ENCODE measurements around the gene FEN1.
A peak's percentile ranks its signal among the peaks of the same experiment; 100 is the strongest.

FEN1 gene

DNA sequence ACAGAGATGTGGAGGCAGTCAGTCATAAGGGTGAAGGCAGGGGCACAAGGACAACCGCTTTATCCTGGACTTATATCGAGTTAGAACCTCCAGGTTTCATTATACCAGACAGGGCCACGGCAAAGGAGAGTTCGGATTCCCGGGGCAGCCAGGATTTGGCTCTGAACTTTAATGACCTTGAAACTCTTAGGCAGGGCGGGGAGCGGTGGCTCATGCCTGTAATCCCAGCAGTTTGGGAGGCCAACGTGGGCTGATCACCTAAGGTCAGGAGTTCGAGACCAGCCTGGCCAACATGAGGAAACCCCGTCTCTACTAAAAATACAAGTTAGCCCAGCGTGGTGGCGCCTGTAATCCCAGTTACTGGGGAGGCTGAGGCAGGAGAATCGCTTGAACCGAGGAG is 41.3 kb upstream of the FEN1 start:
- Histone ChIP-seq H4K5ac (ENCODE audit: low read length) (no peak overlapping the region), H2BK15ac (replicated peaks; ENCODE audit: low read depth) (no peak overlapping the region), H3K18ac (ENCODE audit: low read length) (no peak overlapping the region), H3K36me3 (ENCODE audit: control insufficient read depth, insufficient read depth, low read length) (no peaks in the 10 kb centered on the region), H3K4ac (ENCODE audit: low read depth, low read length) (no peak overlapping the region), H3K4me2 (ENCODE audit: low read length) (no peak overlapping the region), H3K79me2 (ENCODE audit: control insufficient read depth, insufficient read depth, low read length) (no peaks in the 10 kb centered on the region), H3K4me3 (ENCODE audit: low read length) (no peak overlapping the region), H3K9ac (ENCODE audit: low read length) (no peak overlapping the region), H3K23ac (ENCODE audit: low read length) (no peak overlapping the region), H4K8ac (ENCODE audit: low read depth, low read length) (no peak overlapping the region), H3K56ac (ENCODE audit: low read length) (no peak overlapping the region), H2BK5ac (ENCODE audit: low read length) (no peak overlapping the region), H2BK120ac (ENCODE audit: low read depth, low read length) (no peak overlapping the region), H2AK5ac (ENCODE audit: low read length) (no peak overlapping the region), H3K27me3 (ENCODE audit: insufficient read depth, low read length, poor library complexity) (no peaks in the 10 kb centered on the region), H3K79me1 (ENCODE audit: low read length) (no peaks in the 10 kb centered on the region), H3K4me1 (ENCODE audit: control insufficient read depth, low read depth, low read length) (peaks cover 29% of the 10 kb centered on the region), H3K27ac (ENCODE audit: low read depth, low read length) (no peak overlapping the region)
- no CpG with 5 or more reads among the region's 14 CpGs for WGBS (ENCODE audit: extremely low coverage, insufficient coverage, low lambda C conversion rate)
- DNase-seq = no peak

DNA sequence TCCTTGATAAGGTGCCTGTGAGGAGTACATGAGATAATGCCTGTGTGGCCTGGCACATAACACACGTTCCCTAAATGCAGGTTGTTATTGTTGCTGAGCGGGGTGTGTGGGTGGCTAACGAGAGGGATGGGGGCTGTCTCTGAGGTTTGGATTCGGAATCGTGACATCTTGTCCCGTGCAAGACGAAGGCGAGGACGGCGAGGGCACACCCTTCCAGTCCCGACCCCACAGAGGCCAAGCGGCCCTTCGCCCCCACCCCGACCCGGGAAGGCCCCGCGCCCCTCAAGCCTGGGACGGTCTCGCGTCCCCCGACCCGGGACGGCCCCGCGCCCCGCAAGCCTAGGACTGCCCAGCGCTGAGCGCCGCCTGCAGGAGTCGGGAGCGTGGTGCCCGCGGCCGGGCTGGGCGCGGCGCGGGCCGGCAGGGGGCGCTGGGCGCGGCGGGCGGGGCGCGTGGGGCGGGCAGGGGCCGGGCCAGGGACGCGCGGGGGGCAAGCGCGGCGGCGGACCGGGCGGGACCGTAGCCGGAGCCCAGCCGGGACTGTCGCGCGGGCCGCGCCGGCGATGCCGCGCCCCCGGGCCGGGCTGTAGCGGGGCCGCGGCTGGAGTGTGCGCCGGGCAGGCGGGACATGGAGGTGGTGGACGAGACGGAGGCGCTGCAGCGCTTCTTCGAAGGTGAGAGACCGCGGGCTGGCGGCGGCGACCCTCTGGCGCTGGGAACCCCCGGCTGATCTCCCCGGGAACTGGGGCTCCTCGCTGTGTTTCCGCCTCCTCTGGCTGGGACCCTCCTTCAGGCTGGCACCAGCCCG is 40.4 kb upstream of the FEN1 start, which contains the start of gene MYRF:
Gene MYRF (plus strand): TSS at position 520 of the 808 bp plus-strand sequence. CDS start 109 bp downstream, at position 629.
- no peak within 1 kb of the TSS for H2BK120ac ChIP-seq (ENCODE audit: low read depth, low read length)
- peak within 1 kb of the TSS; percentile 62 for H3K18ac ChIP-seq (ENCODE audit: low read length)
- peak within 1 kb of the TSS; percentile 80 for H3K9ac ChIP-seq (ENCODE audit: low read length)
- H3K23ac ChIP-seq (ENCODE audit: low read length) = no peak within 1 kb of the TSS
- peak within 1 kb of the TSS; percentile 87 for H3K56ac ChIP-seq (ENCODE audit: low read length)
- peak; percentile 51 for DNase-seq
- peak within 1 kb of the TSS; percentile 74 for H3K4me2 ChIP-seq (ENCODE audit: low read length)
- peak within 1 kb of the TSS; percentile 44 for H3K4ac ChIP-seq (ENCODE audit: low read depth, low read length)
- H3K27me3 ChIP-seq (ENCODE audit: insufficient read depth, low read length, poor library complexity) = no peaks in the 10 kb centered on the region
- H4K8ac ChIP-seq (ENCODE audit: low read depth, low read length) = no peak within 1 kb of the TSS
- H3K36me3 ChIP-seq (ENCODE audit: control insufficient read depth, insufficient read depth, low read length) = no peaks in the 10 kb centered on the region
- peak within 1 kb of the TSS; percentile 52 for H3K4me3 ChIP-seq (ENCODE audit: low read length)
- peak within 1 kb of the TSS; percentile 20 for H2BK5ac ChIP-seq (ENCODE audit: low read length)
- no CpG with 5 or more reads among the region's 93 CpGs for WGBS (ENCODE audit: extremely low coverage, insufficient coverage, low lambda C conversion rate)
- peak within 1 kb of the TSS; percentile 1 for H2AK5ac ChIP-seq (ENCODE audit: low read length)
- H2BK15ac ChIP-seq (replicated peaks; ENCODE audit: low read depth) = no peak within 1 kb of the TSS
- H4K5ac ChIP-seq (ENCODE audit: low read length) = no peak within 1 kb of the TSS
- H3K27ac ChIP-seq (ENCODE audit: low read depth, low read length) = no peak within 1 kb of the TSS
- peaks cover 2% of the 10 kb centered on the region for H3K79me1 ChIP-seq (ENCODE audit: low read length)
- H3K79me2 ChIP-seq (ENCODE audit: control insufficient read depth, insufficient read depth, low read length) = no peaks in the 10 kb centered on the region
- H3K4me1 ChIP-seq (ENCODE audit: control insufficient read depth, low read depth, low read length) = peaks cover 34% of the 10 kb centered on the region

DNA sequence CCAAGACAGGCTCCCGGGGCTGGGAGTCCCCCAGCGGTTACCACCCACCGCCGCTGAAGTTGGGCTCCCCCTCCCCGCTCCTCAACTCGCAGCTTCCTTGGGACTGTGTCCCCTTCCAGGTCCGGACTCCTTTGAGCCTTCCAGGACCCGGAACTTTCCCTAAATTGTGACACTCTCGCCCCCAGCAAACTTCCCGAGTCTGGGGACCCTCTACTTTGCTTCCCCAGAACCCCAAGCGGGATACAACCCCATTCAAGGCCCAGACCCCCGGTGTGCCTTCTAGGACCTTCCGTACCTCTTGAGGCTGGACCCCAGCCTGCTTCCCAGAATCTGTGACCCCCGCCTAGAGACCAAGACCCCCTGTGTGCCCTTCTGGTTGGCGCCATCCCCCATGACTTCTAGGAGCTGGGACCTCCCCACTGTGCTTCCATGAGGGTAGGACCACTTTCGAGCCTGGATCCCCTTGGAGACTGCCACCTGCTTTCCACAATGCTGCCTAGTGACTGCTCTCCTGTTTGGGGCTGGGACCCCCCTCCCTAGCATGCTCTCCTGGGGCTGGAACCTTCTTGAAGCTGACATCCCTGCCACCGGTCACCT is 39.7 kb upstream of the FEN1 start:
- Histone ChIP-seq H2BK120ac (ENCODE audit: low read depth, low read length) (no peak overlapping the region), H3K23ac (ENCODE audit: low read length) (no peak overlapping the region), H3K4me3 (ENCODE audit: low read length) (peak overlapping the region; percentile 52), H3K36me3 (ENCODE audit: control insufficient read depth, insufficient read depth, low read length) (no peaks in the 10 kb centered on the region), H2AK5ac (ENCODE audit: low read length) (peak overlapping the region; percentile 1), H3K4ac (ENCODE audit: low read depth, low read length) (peak overlapping the region; percentile 44), H4K5ac (ENCODE audit: low read length) (no peak overlapping the region), H3K79me1 (ENCODE audit: low read length) (peaks cover 2% of the 10 kb centered on the region), H2BK15ac (replicated peaks; ENCODE audit: low read depth) (no peak overlapping the region), H3K9ac (ENCODE audit: low read length) (peak overlapping the region; percentile 80), H3K27me3 (ENCODE audit: insufficient read depth, low read length, poor library complexity) (no peaks in the 10 kb centered on the region), H2BK5ac (ENCODE audit: low read length) (peak overlapping the region; percentile 20), H3K56ac (ENCODE audit: low read length) (peak overlapping the region; percentile 87), H3K4me1 (ENCODE audit: control insufficient read depth, low read depth, low read length) (peaks cover 34% of the 10 kb centered on the region), H4K8ac (ENCODE audit: low read depth, low read length) (no peak overlapping the region), H3K79me2 (ENCODE audit: control insufficient read depth, insufficient read depth, low read length) (no peaks in the 10 kb centered on the region), H3K27ac (ENCODE audit: low read depth, low read length) (no peak overlapping the region), H3K18ac (ENCODE audit: low read length) (peak overlapping the region; percentile 62), H3K4me2 (ENCODE audit: low read length) (peak overlapping the region; percentile 74)
- no peak for DNase-seq
- WGBS (ENCODE audit: extremely low coverage, insufficient coverage, low lambda C conversion rate) = no CpG with 5 or more reads among the region's 17 CpGs

DNA sequence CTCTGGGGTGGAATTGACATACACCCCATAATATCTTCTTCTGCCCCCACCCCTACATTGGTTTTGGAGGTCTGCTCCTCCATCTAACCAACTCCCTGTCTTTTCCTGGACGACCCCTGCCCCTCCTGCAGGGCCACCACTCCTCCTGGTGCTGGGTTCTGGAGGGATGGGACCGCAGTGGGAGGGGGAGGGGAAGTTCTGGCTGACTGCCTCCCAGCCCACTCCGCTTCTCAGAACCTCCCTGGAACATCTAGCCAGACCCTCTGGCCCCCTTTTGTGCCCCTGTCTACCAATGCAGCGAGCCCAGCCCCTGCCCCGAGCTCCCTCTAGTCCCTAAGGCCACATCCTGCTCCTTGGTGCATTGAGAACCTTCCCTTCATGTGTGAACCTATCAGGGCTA is 39.0 kb upstream of the FEN1 start:
- DNase-seq = no peak
- no peak overlapping the region for H3K23ac ChIP-seq (ENCODE audit: low read length)
- no peaks in the 10 kb centered on the region for H3K79me2 ChIP-seq (ENCODE audit: control insufficient read depth, insufficient read depth, low read length)
- H3K4ac ChIP-seq (ENCODE audit: low read depth, low read length) = peak overlapping the region; percentile 65
- H3K36me3 ChIP-seq (ENCODE audit: control insufficient read depth, insufficient read depth, low read length) = no peaks in the 10 kb centered on the region
- no peak overlapping the region for H3K9ac ChIP-seq (ENCODE audit: low read length)
- no peak overlapping the region for H2BK120ac ChIP-seq (ENCODE audit: low read depth, low read length)
- H4K8ac ChIP-seq (ENCODE audit: low read depth, low read length) = no peak overlapping the region
- H3K4me2 ChIP-seq (ENCODE audit: low read length) = no peak overlapping the region
- H3K79me1 ChIP-seq (ENCODE audit: low read length) = peaks cover 2% of the 10 kb centered on the region
- H2BK5ac ChIP-seq (ENCODE audit: low read length) = no peak overlapping the region
- H3K27ac ChIP-seq (ENCODE audit: low read depth, low read length) = no peak overlapping the region
- no CpG with 5 or more reads among the region's 5 CpGs for WGBS (ENCODE audit: extremely low coverage, insufficient coverage, low lambda C conversion rate)
- H3K18ac ChIP-seq (ENCODE audit: low read length) = peak overlapping the region; percentile 2
- peaks cover 34% of the 10 kb centered on the region for H3K4me1 ChIP-seq (ENCODE audit: control insufficient read depth, low read depth, low read length)
- H3K4me3 ChIP-seq (ENCODE audit: low read length) = no peak overlapping the region
- H4K5ac ChIP-seq (ENCODE audit: low read length) = no peak overlapping the region
- H3K56ac ChIP-seq (ENCODE audit: low read length) = peak overlapping the region; percentile 87
- H3K27me3 ChIP-seq (ENCODE audit: insufficient read depth, low read length, poor library complexity) = no peaks in the 10 kb centered on the region
- H2AK5ac ChIP-seq (ENCODE audit: low read length) = peak overlapping the region; percentile 33
- H2BK15ac ChIP-seq (replicated peaks; ENCODE audit: low read depth) = no peak overlapping the region

DNA sequence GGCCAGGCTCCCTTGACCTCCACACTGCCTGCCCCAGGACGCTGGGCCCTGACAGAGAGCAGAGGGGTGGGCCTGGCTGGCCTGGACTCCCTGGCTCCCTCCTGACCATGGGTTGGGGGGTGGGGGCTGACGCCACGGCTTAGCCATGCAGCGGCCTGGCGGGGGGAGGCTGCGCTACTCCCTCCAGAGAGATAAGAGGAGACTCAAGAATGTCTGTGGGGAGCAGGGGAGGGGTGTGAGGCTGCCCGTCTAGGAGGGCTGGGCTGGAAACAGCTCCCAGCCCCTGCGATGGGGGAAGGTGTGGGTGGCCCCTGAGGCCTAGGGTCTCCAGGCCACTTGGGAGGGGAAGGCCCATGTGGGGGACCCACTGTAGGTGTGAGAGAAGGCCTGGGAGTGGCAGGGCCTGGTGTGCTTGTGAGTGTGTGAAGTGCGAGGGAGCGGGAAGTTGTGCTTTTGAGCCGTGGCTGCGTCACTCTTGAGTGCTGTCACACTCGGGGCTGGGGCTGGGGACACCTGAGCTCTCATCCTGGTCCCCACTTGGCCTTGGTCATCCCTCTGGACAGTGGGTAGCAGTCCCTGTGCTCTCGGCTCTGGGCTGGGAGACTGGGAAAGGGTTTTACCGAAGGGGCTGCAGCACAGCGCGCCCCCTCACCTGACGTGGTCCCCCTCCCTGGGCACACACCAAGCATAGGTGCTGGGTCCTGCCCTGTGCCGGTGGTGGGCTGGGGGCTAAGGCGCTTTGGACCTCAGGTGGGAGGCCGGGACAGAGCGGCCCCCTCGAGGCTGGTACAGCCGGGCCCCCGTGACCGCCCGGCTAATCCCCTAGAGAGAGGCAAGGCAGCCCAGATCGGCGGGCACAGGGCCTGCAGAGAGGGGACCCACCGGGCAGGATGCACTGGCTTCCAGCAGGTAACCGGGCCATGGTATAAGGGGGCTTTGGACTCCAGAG is 37.9 kb upstream of the FEN1 start:
- Histone ChIP-seq H2BK120ac (ENCODE audit: low read depth, low read length) (no peak overlapping the region), H2AK5ac (ENCODE audit: low read length) (peak overlapping the region; percentile 97), H3K79me2 (ENCODE audit: control insufficient read depth, insufficient read depth, low read length) (no peaks in the 10 kb centered on the region), H3K23ac (ENCODE audit: low read length) (peak overlapping the region; percentile 59), H3K18ac (ENCODE audit: low read length) (peak overlapping the region; percentile 5), H3K27ac (ENCODE audit: low read depth, low read length) (peak overlapping the region; percentile 6), H3K36me3 (ENCODE audit: control insufficient read depth, insufficient read depth, low read length) (no peaks in the 10 kb centered on the region), H3K4ac (ENCODE audit: low read depth, low read length) (peak overlapping the region; percentile 11), H3K9ac (ENCODE audit: low read length) (peak overlapping the region; percentile 50), H3K4me3 (ENCODE audit: low read length) (no peak overlapping the region), H4K8ac (ENCODE audit: low read depth, low read length) (no peak overlapping the region), H2BK15ac (replicated peaks; ENCODE audit: low read depth) (no peak overlapping the region), H2BK5ac (ENCODE audit: low read length) (peak overlapping the region; percentile 51), H3K27me3 (ENCODE audit: insufficient read depth, low read length, poor library complexity) (no peaks in the 10 kb centered on the region), H3K79me1 (ENCODE audit: low read length) (peaks cover 2% of the 10 kb centered on the region), H4K5ac (ENCODE audit: low read length) (no peak overlapping the region), H3K56ac (ENCODE audit: low read length) (peak overlapping the region; percentile 87), H3K4me2 (ENCODE audit: low read length) (no peak overlapping the region), H3K4me1 (ENCODE audit: control insufficient read depth, low read depth, low read length) (peaks cover 30% of the 10 kb centered on the region)
- peak; percentile 88 for DNase-seq
- WGBS (ENCODE audit: extremely low coverage, insufficient coverage, low lambda C conversion rate) = no CpG with 5 or more reads among the region's 31 CpGs

All from mesendoderm (in vitro differentiated cells).